Measurements from ENCODE around the gene NPC2.

The NPC2 gene

GRCh38 chr14:74508292-74508731, 15.2 kb upstream of the NPC2 start:
- peak; percentile 25 for TF ChIP-seq CTCF (conservative IDR thresholded peaks at IDR 0.05; ENCODE audit: control insufficient read depth, insufficient read depth, low read depth, low read length)
- DNase-seq (ENCODE audit: low read depth), result no peak
- no peak overlapping the region for H3K4me3 ChIP-seq (ENCODE audit: control insufficient read depth, low read depth, low read length)

- no peak for DNase-seq (ENCODE audit: low read depth)
- no peak for TF ChIP-seq CTCF (conservative IDR thresholded peaks at IDR 0.05; ENCODE audit: control insufficient read depth, insufficient read depth, low read depth, low read length)
- H3K4me3 ChIP-seq (ENCODE audit: control insufficient read depth, low read depth, low read length), result no peak overlapping the region
Measured at GRCh38 chr14:74507840-74508239, 14.7 kb upstream of the NPC2 start.

- no peak for TF ChIP-seq CTCF (conservative IDR thresholded peaks at IDR 0.05; ENCODE audit: control insufficient read depth, insufficient read depth, low read depth, low read length)
- DNase-seq (ENCODE audit: low read depth), result no peak
- no peak overlapping the region for H3K4me3 ChIP-seq (ENCODE audit: control insufficient read depth, low read depth, low read length)
Measured at GRCh38 chr14:74507085-74507484, 14.0 kb upstream of the NPC2 start.

- H3K4me3 ChIP-seq (ENCODE audit: control insufficient read depth, low read depth, low read length), result no peak overlapping the region
- DNase-seq (ENCODE audit: low read depth), result no peak
- TF ChIP-seq CTCF (conservative IDR thresholded peaks at IDR 0.05; ENCODE audit: control insufficient read depth, insufficient read depth, low read depth, low read length), result no peak
Measured at GRCh38 chr14:74506411-74506851, 13.3 kb upstream of the NPC2 start.

- no peak for DNase-seq (ENCODE audit: low read depth)
- H3K4me3 ChIP-seq (ENCODE audit: control insufficient read depth, low read depth, low read length), result no peak overlapping the region
- no peak for TF ChIP-seq CTCF (conservative IDR thresholded peaks at IDR 0.05; ENCODE audit: control insufficient read depth, insufficient read depth, low read depth, low read length)
Measured at GRCh38 chr14:74505831-74506230, 12.7 kb upstream of the NPC2 start.

- no peak overlapping the region for H3K4me3 ChIP-seq (ENCODE audit: control insufficient read depth, low read depth, low read length)
- no peak for TF ChIP-seq CTCF (conservative IDR thresholded peaks at IDR 0.05; ENCODE audit: control insufficient read depth, insufficient read depth, low read depth, low read length)
- DNase-seq (ENCODE audit: low read depth), result no peak
Measured at GRCh38 chr14:74504874-74505720, 12.0 kb upstream of the NPC2 start.

Measured in fibroblast of mammary gland (primary cell).